ENCODE measurements around the gene FANCL. TPM values are rescaled to one million over a fixed set of nuclear protein-coding genes. Genes with fewer than 3 reads are reported as not detected.

FANCL gene
- total and polyA plus RNA-seq, 12 donors: 7.4 to 19.2 (median 11.9) TPM

- DNase-seq: no peak
- Histone ChIP-seq H3K36me3 (no peaks in the 10 kb centered on the region), H3K4me3 (no peak overlapping the region), H3K9me3 (no peaks in the 10 kb centered on the region), H3K27ac (no peak overlapping the region), H3K4me1 (peaks cover 0 to 48% (median 0%) of the 10 kb centered on the region in 9 donors), H3K27me3 (no peaks in the 10 kb centered on the region)
- 85 to 87% methylated on average over 2 of the region's 2 CpGs for WGBS, 2 donors
- intact Hi-C loops (cut with DNase I): no loop called here
- TF ChIP-seq CTCF (IDR thresholded peaks at IDR 0.05): no peak
- ATAC-seq: no peak
Measured at GRCh38 chr2:58109481-58109880, 131.6 kb downstream of the FANCL start.

Other genes starting within 250 kb of the FANCL start
- 10 to 100 TPM; 22.8 to 31.0 (median 26.6) TPM for gene VRK2, start 194.5 kb downstream of the FANCL start, total RNA-seq
- gene VRK2, start 194.5 kb downstream of the FANCL start, polyA plus RNA-seq: 1 to 10 TPM; 8.4 to 8.6 TPM